ENCODE data around the gene MEI1. TPM values are rescaled to one million over a fixed set of nuclear protein-coding genes. Genes with fewer than 3 reads are reported as not detected.
"Not testable (repeated sequence)": the region's sequence is repeated elsewhere in the genome, so short reads cannot be mapped to it uniquely, and the experiment has no call there.

The MEI1 gene
- total RNA-seq = 6.8 TPM

- DNase-seq (ENCODE audit: low spot score) = peak; percentile 81
These were observed at the start of gene MEI1 for GRCh38 chr22:41699264-41700107. Gene MEI1 (plus strand): TSS chr22:41699503. CDS start chr22:41699539, 36 bp downstream.

GRCh38 chr22:41650229-41650628, 49.1 kb upstream of the MEI1 start:
- no peak for DNase-seq (ENCODE audit: low spot score)

- DNase-seq (ENCODE audit: low spot score) = no peak
These were observed 48.5 kb upstream of the MEI1 start for GRCh38 chr22:41650821-41651220.

- no peak for DNase-seq (ENCODE audit: low spot score)
These were observed 45.0 kb upstream of the MEI1 start for GRCh38 chr22:41654322-41654721.

- DNase-seq (ENCODE audit: low spot score) = no peak
These were observed 42.7 kb upstream of the MEI1 start for GRCh38 chr22:41656556-41656955.

GRCh38 chr22:41657709-41658108, 41.6 kb upstream of the MEI1 start:
- DNase-seq (ENCODE audit: low spot score) = no peak

GRCh38 chr22:41658869-41659268, 40.4 kb upstream of the MEI1 start:
- no peak for DNase-seq (ENCODE audit: low spot score)

- DNase-seq (ENCODE audit: low spot score) = no peak
These were observed 39.4 kb upstream of the MEI1 start for GRCh38 chr22:41659941-41660340.

- no peak for DNase-seq (ENCODE audit: low spot score)
These were observed 38.9 kb upstream of the MEI1 start for GRCh38 chr22:41660416-41660815.

- no peak for DNase-seq (ENCODE audit: low spot score)
These were observed 38.2 kb upstream of the MEI1 start for GRCh38 chr22:41661088-41661487.

GRCh38 chr22:41661713-41662112, 37.6 kb upstream of the MEI1 start:
- no peak for DNase-seq (ENCODE audit: low spot score)

GRCh38 chr22:41663594-41663993, 35.7 kb upstream of the MEI1 start:
- DNase-seq (ENCODE audit: low spot score) = not testable (repeated sequence)

- DNase-seq (ENCODE audit: low spot score) = no peak
These were observed 34.8 kb upstream of the MEI1 start for GRCh38 chr22:41664490-41664889.

- no peak for DNase-seq (ENCODE audit: low spot score)
These were observed 34.4 kb upstream of the MEI1 start for GRCh38 chr22:41664951-41665350.

- DNase-seq (ENCODE audit: low spot score) = no peak
These were observed 30.1 kb upstream of the MEI1 start for GRCh38 chr22:41668971-41669911.

GRCh38 chr22:41672096-41672495, 27.2 kb upstream of the MEI1 start:
- not testable (repeated sequence) for DNase-seq (ENCODE audit: low spot score)

- DNase-seq (ENCODE audit: low spot score) = no peak
These were observed 26.4 kb upstream of the MEI1 start for GRCh38 chr22:41672780-41673509.

- no peak for DNase-seq (ENCODE audit: low spot score)
These were observed 24.4 kb upstream of the MEI1 start for GRCh38 chr22:41674846-41675340.

- no peak for DNase-seq (ENCODE audit: low spot score)
These were observed 23.2 kb upstream of the MEI1 start for GRCh38 chr22:41676134-41676533.

- no peak for DNase-seq (ENCODE audit: low spot score)
These were observed 17.7 kb upstream of the MEI1 start for GRCh38 chr22:41681616-41682015.

- peak; percentile 90 for DNase-seq (ENCODE audit: low spot score)
These were observed 17.1 kb upstream of the MEI1 start for GRCh38 chr22:41682033-41682807.
